Measurements from ENCODE around the gene TCERG1.

DNA sequence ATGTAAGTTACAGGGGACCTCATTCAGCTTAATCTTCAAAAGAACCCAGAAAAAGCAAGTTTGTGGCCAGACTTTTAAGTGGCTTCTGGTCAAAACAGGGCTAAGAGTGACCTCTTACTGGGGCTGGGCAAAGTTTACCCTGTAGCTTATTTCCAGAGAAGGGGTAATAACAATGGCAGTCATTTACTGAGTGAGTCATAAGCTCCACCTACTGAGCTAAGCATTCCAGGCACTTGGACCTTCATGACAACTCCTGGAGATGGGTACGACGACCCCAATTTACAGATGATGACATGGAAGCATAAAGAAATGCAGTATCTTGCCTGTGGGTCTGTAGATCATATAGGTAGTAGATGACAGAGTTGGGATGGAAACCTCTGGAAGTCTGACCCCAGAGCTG lies 73.6 kb downstream of the TCERG1 start:
- TF ChIP-seq POLR2A (IDR thresholded peaks at IDR 0.05): no peak
- TF ChIP-seq POLR2AphosphoS5 (IDR thresholded peaks at IDR 0.05): no peak
